Raji (cell line): ENCODE data around the gene DFFA.

Source experiments
- POLR2A ChIP-seq: IDR thresholded peaks from 2 replicates; pipeline ENCODE4 v1.6.1; 2011; ENCODE audit warnings: low read depth, low read length, control low read depth; ENCODE audit not compliant: insufficient read depth

DFFA gene

GRCh38 chr1:10480614-10481013, 8.3 kb upstream of the DFFA start:
- TF ChIP-seq POLR2A = no peak

DNA sequence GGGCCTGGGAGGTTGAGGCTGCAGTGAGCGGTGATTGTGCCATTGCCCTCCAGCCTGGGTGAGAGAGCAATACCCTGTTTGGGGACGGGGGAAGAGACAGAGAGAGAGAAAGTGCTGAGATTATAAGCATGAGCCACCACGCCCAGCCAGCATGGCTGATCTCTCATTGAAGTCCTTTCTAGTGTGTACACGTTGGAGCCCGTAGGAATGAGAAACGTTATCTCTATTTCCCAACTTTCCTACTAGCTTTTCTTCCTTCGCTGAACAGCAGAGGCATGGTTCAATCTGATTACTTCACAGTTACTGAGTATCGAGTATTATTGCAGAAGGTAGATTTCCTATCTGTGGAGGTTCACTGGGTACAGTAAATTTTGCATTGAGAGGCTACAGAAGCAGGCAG, 7.0 kb upstream of the DFFA start:
- TF ChIP-seq POLR2A = no peak

DNA sequence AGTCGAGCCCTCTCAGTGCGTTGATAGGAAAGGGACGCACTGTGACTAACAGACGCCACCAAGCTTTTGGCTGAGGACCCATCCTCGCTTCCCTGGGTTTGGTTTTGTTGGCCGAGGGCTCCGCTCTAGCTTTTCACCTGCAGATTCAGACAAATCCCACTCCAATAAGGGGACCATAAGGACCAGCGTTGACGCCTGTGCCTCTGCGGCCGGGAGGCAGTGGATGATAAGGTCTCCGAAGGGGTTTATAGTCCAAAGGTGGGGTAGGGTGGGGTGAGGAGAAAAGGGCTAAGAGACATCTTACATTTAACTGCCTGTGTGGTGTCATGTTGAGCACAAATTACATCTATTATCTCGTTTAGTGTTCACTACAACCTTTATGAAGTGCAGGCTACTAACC, 3.2 kb upstream of the DFFA start:
- no peak for TF ChIP-seq POLR2A

DNA sequence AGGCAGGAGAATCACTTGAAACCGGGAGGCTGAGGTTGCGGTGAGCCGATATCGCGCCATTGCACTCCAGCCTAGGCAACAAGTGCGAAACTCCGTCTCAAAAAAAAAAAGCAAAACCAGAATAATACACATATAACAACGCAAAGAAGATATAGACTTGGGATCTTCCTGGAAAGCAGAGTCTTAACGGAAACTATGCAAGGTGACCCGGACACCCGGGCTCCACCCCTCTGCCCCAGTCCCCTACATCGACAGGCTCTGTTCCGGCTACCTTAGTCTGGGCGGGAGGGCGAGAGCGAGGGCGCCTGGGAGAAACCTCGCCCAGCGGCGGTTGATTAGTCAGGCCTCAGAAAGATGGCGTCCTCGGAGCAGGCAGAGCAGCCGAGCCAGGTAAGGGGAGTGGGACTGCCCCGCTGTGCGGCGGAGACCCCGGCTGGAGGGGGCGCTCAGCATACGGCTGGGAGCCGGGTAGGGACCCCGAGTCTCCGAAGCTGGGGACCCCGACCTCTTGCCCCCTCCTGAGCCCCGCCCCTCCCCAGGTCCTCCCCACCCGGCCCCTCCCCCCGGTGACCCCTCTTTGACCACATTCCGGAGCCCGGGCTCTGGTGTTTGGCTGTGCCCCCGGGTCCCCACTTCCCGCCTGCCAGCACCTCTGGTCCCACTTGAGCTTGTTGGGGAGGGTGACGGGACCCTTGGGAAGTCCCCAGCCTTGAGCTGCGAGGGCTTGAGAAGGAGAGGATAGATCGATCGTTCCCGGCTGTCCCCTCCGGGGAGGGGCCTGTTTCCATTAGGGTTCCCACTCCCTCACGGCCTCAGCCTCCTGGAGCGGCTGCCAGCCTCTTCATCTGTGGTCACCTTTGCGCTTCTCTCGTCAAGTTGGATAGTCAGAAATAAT, 2.5 kb upstream of the DFFA start, which contains the start of gene PEX14:
Gene PEX14, plus strand, starts transcription at position 338 of the 895 bp plus-strand sequence. Its CDS starts 17 bp downstream, at position 355.
- TF ChIP-seq POLR2A = peak; percentile 91

DNA sequence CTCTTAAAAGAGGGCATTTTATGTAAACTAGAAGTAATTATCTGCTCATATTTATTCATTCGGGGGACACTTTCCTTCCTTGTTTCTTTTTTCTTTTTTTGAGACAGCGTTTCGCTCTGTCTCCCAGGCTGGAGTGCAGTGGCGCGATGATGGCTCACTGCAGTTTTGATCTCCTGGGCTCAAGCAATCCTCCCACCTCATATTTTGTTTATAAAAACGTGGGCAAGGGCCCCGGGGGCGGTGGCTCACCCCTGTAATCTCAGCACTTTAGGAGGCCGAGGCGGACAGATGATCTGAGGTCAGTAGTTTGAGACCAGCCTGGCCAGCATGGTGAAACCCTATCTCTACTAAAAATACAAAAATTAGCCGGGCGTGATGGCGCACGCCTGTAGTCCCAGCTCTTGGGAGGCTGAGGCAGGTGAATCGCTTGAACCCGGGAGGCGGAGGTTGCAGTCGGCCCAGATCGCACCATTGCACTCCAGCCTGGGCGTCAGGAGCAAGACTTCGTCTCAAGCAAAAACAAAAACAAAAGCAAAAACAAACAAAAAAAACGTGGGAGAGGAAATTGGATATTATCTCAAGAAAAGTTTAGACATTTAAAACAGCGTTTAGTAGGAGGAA, 926 bp upstream of the DFFA start:
- no peak for TF ChIP-seq POLR2A

- no peak for TF ChIP-seq POLR2A
Measured at GRCh38 chr1:10471411-10472219, 714 bp downstream of the DFFA start.

DNA sequence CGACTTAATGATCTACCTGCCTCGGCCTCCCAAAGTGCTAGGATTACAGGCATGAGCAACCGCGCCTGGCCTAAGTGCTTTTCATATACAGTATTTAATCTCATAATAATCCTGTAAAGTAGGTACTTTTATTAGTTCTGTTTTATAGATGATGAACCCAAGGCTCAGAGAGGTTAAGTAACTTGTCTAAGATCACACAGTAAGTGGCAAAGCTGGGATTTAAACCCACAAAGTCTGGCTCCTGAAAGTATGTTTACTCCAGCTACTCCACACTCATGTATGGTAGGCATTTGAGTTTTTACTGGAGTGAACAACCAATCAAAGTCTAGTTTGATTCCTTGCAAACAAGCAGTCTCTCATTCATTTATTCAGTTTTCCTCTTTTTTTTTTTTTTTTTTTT, 2.3 kb downstream of the DFFA start:
- no peak for TF ChIP-seq POLR2A

DNA sequence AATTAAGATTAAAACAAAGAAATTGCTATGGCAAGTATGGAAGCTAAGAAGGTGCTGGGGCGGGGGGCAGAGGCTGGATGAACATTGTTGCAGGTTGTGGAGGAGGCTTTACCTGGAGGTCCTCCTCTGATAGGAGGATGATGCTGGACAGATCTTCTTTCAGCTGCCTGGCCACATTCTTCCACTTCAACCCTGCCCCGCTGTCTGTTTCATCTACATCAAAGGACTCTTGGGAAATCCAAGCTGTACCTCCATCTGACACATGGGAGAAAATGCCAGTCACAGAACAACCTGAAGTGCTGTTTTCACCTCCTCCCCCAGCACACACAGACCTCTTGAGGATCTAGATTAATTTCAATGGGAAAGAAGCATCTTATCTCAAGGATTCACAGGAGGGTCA, 5.3 kb downstream of the DFFA start:
- TF ChIP-seq POLR2A = no peak

DNA sequence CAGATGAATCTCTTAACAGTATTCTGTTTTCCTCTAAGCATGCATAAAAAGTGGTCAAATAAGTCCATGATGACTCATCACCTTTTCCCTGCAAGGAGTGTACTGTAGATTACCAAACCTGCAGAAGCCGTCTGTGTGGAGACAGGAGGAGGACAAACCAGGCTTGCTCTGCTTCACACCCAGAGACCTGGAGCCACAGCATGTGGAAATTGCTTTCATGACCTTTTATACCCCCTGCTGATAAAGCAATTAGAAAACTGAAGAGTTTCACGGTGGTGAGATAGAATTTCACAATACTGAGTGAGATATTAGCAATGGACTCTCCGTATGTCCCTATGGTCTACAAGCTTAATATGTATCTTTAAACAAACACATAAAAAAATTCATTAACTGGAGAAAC, 13.1 kb downstream of the DFFA start:
- TF ChIP-seq POLR2A = no peak

- no peak for TF ChIP-seq POLR2A
Measured at GRCh38 chr1:10457875-10458274, 14.5 kb downstream of the DFFA start.

DNA sequence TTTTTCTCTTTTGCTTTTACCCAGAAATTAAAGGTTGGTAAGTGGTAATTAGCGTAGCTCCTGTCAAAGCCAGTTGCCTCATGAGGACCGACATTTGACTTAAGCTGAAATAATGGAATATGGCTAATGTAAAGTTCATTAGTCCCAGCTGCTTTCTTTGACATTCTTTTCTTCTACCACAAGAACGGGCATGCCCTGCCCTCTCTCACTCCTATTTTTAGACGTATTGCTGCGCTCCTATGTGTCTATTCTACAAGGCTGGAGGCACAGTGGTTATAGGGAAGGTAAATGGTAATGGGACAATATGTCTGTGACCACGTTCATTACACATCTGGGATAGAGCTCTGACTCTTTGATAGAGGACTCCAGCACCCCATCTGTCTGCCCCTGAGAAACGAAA, 15.7 kb downstream of the DFFA start:
- TF ChIP-seq POLR2A = no peak

- no peak for TF ChIP-seq POLR2A
Measured at GRCh38 chr1:10456048-10456447, 16.3 kb downstream of the DFFA start.

DNA sequence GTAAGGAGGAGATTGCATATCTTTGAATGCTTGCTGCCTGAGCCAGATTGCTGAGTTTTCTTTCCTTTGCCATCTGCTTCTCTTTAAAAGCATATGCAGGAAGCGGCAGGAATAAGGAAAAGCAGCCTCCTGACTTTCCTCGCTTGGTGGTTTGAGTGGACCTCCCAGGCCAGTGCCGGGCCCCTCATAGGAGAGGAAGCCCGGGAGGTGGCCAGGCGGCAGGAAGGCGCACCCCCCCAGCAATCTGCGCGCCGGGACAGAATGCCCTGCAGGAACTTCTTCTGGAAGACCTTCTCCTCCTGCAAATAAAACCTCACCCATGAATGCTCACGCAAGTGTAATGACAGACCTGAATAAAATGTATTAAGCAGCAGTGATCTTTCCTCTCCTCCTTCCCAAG, 21.0 kb downstream of the DFFA start:
- TF ChIP-seq POLR2A = no peak

DNA sequence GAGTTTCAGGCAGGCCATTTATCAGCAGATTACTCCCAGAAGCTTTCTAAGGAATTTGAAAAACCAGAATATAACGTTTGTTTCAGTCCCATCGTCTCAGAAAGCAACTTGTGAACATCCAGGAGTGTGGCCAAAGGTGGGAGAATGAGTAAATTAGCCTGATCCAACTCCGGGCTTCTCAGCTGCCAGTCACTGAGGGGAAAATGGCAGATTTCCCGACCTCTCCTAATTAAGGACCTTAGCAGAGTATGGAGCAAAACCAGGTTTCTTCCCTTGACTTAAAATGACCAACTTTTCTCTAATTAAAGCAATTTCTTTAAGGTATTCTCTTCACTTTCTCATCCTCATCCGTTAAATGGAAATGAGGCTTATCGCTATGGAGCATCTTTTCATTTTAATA, 21.5 kb downstream of the DFFA start:
- no peak for TF ChIP-seq POLR2A

- no peak for TF ChIP-seq POLR2A
Measured at GRCh38 chr1:10450156-10450814, 22.0 kb downstream of the DFFA start.
